Natural killer cell (primary cell): ENCODE measurements around the gene CSNK1E. TPM values are rescaled to one million over a fixed set of nuclear protein-coding genes. Genes with fewer than 3 reads are reported as not detected.

Source experiments
- ATAC-seq, 3 donors: fragments of 150-1000 bp in 2 of 3; fragments of 200-7000 bp in 1 of 3; cut with Tn5 transposase; 1 replicate in 1 of 3; 2 replicates in 2 of 3; pipeline ENCODE4 v1.10.0; 2021; ENCODE audit warnings: mild to moderate bottlenecking in 2 of 3, moderate library complexity in 2 of 3
- DNase-seq, 2 donors: peaks; one replicate each; pipeline versions ENCODE4 v3.0.0 to v3.0.0-alpha.2; 2013 to 2021; ENCODE audit warnings: mixed read lengths in 1 of 2
- H3K27ac ChIP-seq: one replicate; pipeline ENCODE4 v1.5.1; 2013; ENCODE audit warnings: mild to moderate bottlenecking, low read length
- H3K27me3 ChIP-seq: one replicate; pipeline ENCODE4 v1.6.1; 2013; ENCODE audit warnings: low read length; ENCODE audit not compliant: control insufficient read depth, insufficient read depth
- H3K36me3 ChIP-seq: one replicate; pipeline ENCODE4 v1.6.1; 2013; ENCODE audit warnings: low read length; ENCODE audit not compliant: control insufficient read depth, insufficient read depth
- H3K4me1 ChIP-seq: one replicate; pipeline ENCODE4 v1.6.1; 2013; ENCODE audit warnings: low read length; ENCODE audit not compliant: control insufficient read depth, insufficient read depth
- H3K4me3 ChIP-seq: one replicate; pipeline ENCODE4 v1.5.1; 2013; ENCODE audit warnings: low read length
- H3K9me3 ChIP-seq: one replicate; pipeline ENCODE4 v1.6.1; 2013; ENCODE audit warnings: low read length; ENCODE audit not compliant: control insufficient read depth, insufficient read depth
- H3K27ac Mint-ChIP-seq, 2 donors: one replicate each; pipeline ENCODE4 v1.8.0; 2022; ENCODE audit warnings: mild to moderate bottlenecking in 2 of 2, mixed read lengths in 2 of 2, moderate library complexity in 1 of 2
- H3K27me3 Mint-ChIP-seq, 2 donors: one replicate each; pipeline ENCODE4 v1.8.0; 2022; ENCODE audit warnings: low read depth in 2 of 2, mixed read lengths in 2 of 2
- H3K36me3 Mint-ChIP-seq: one replicate; pipeline ENCODE4 v1.8.0; 2022; ENCODE audit warnings: mixed read lengths
- H3K4me1 Mint-ChIP-seq, 2 donors: one replicate each; pipeline ENCODE4 v1.8.0; 2022; ENCODE audit warnings: mixed read lengths in 2 of 2
- H3K4me3 Mint-ChIP-seq: one replicate; pipeline ENCODE4 v1.8.0; 2022; ENCODE audit warnings: mild to moderate bottlenecking, moderate library complexity, mixed read lengths
- H3K9me3 Mint-ChIP-seq, 2 donors: one replicate each; pipeline ENCODE4 v1.8.0; 2022; ENCODE audit warnings: mixed read lengths in 2 of 2
- WGBS: methylation state at CpG from one replicate; pipeline ENCODE4 v1.1.7; 2013; ENCODE audit warnings: missing lambda C conversion rate; ENCODE audit not compliant: insufficient coverage; 5-methylcytosine and 5-hydroxymethylcytosine counted together
- intact Hi-C: fragments of 100-400 bp; cut with micrococcal nuclease; formaldehyde crosslinking; loops from one replicate; pipeline ENCODE4 v1.14.2; 2022
- total RNA-seq, 4 donors: library from RNA; stranded (reverse); fragments of 120-200 nt in 1 of 4; gene quantifications; one replicate each; pipeline versions ENCODE4 v1.2.3 to v1.2.4, GENCODE V29; 2013 to 2022
- TF ChIP-seq, protein P1 (sequence below): fragments of 200-600 bp; IDR thresholded peaks from one replicate; pipeline ENCODE4 v1.8.0; 2022; ENCODE audit warnings: antibody characterized with exemption

The CSNK1E gene
- total RNA-seq, 3 donors from 2014 or later (not counting 1 experiment from before 2014, with no cell fraction given): 126 to 178 (median 149) TPM

DNA sequence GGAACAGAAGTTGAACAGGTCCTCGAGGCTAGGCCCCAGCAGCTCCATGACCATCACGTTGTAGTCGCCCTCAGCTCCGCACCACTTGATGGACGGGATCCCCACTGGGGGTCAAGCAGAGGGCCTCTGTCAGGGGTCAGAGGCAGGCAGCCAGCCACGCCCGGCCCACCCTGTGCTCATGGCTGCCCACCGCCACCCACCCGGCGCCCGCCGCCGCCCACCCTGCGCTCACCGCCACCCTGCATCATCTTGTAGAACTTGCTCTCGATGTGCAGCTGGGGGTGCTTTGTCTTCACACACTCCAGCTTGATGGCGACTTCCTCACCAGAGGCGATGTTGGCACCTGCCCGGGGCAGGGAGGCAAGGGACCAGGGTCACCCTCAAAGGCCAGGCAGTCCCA is 14.3 kb downstream of the CSNK1E start:
- intact Hi-C loops: no loop called here

DNA sequence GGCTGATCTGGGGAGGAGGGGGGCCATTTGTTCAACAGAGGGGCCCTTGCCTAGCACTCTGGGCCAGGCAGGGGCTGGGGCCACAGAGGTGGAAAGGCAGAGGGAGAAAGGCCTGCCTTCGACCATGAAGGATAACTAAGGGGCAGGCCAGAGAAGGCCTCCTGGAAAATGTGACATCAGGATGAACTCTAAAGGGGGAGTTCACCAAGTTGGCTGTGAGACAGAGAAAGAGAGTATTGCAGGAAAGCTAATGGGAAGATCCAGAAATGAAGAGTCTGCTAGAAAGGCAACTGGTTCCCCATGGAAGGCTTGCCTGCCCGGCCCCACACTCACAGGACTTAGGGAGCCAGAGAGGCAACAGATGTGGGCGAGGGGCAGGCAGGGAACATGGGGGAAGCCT is 16.3 kb downstream of the CSNK1E start:
- Histone ChIP-seq H3K36me3 (peaks cover 60% of the 10 kb centered on the region), H3K4me3 (no peak overlapping the region), H3K9me3 (no peaks in the 10 kb centered on the region), H3K4me1 (peaks cover 5% of the 10 kb centered on the region), H3K27me3 (no peaks in the 10 kb centered on the region), H3K27ac (no peak overlapping the region)
- Mint-ChIP-seq H3K4me1 (peaks cover 16 to 18% of the 10 kb centered on the region in 2 donors), H3K36me3 (no peaks in the 10 kb centered on the region), H3K27me3 (no peaks in the 10 kb centered on the region), H3K9me3 (no peaks in the 10 kb centered on the region), H3K27ac (peak overlapping the region in 1 of 2 donors; percentile 56), H3K4me3 (no peak overlapping the region)
- intact Hi-C loops: no loop called here
- TF ChIP-seq, protein P1, sequence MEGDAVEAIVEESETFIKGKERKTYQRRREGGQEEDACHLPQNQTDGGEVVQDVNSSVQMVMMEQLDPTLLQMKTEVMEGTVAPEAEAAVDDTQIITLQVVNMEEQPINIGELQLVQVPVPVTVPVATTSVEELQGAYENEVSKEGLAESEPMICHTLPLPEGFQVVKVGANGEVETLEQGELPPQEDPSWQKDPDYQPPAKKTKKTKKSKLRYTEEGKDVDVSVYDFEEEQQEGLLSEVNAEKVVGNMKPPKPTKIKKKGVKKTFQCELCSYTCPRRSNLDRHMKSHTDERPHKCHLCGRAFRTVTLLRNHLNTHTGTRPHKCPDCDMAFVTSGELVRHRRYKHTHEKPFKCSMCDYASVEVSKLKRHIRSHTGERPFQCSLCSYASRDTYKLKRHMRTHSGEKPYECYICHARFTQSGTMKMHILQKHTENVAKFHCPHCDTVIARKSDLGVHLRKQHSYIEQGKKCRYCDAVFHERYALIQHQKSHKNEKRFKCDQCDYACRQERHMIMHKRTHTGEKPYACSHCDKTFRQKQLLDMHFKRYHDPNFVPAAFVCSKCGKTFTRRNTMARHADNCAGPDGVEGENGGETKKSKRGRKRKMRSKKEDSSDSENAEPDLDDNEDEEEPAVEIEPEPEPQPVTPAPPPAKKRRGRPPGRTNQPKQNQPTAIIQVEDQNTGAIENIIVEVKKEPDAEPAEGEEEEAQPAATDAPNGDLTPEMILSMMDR: no peak
- no peak for DNase-seq
- 96% methylated on average over 3 of the region's 3 CpGs for WGBS
- no peak for ATAC-seq

More for the DNA sequence above, 14.3 kb downstream of the CSNK1E start:
- DNase-seq: no peak
- Histone ChIP-seq H3K9me3 (no peaks in the 10 kb centered on the region), H3K36me3 (peaks cover 40% of the 10 kb centered on the region), H3K4me1 (peaks cover 9% of the 10 kb centered on the region), H3K27ac (no peak overlapping the region), H3K27me3 (no peaks in the 10 kb centered on the region), H3K4me3 (no peak overlapping the region)
- Mint-ChIP-seq H3K4me3 (no peak overlapping the region), H3K9me3 (no peaks in the 10 kb centered on the region), H3K27ac (no peak overlapping the region), H3K36me3 (no peaks in the 10 kb centered on the region), H3K4me1 (peaks cover 19 to 23% of the 10 kb centered on the region in 2 donors), H3K27me3 (no peaks in the 10 kb centered on the region)
- WGBS: 97% methylated on average over 19 of the region's 19 CpGs
- ATAC-seq: no peak
- TF ChIP-seq, protein P1: no peak

DNA sequence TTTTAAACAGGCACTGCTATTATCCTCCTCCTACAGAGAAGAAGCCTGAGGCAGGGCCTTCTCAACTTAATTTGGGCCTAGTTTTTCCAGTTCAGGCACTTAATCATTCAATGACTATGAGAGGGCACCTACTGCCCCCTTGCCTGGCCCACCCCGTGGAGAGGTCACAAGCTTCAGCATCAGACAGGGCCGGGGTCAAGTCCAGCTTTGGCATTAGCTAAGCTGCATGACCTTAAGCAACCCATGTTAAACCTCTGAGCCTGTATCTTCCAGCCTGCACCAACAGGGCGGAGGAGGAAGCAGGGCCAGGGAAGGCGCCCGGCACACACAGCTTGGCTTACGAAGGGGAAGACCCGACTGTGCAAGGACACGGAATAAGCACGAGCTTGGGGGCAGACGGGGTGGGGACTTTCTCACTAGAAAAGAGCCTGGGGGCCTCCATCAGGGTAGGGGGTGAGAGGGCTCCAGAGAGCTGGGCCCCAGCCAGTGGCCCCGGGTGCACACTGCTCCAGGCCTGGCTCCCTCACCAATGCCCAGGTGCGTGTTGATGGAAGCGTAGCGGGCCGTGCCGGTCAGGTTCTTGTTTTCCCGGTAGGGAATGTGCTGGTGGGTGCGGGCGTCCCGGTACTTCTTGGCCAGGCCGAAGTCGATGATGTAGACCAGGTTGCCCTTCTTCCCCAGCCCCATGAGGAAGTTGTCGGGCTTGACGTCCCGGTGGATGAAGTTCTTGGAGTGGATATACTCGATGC is 16.9 kb downstream of the CSNK1E start:
- Mint-ChIP-seq H3K4me3 (no peak overlapping the region), H3K27me3 (no peaks in the 10 kb centered on the region), H3K9me3 (no peaks in the 10 kb centered on the region), H3K27ac (peak overlapping the region in 1 of 2 donors; percentile 56), H3K4me1 (peaks cover 12 to 13% of the 10 kb centered on the region in 2 donors), H3K36me3 (no peaks in the 10 kb centered on the region)
- DNase-seq (no peak), ATAC-seq (no peak)
- 97% methylated on average over 26 of the region's 26 CpGs for WGBS
- no peaks in the 10 kb centered on the region for H3K4me1 ChIP-seq
- intact Hi-C loops: no loop called here
- H3K27ac ChIP-seq: no peak overlapping the region
- TF ChIP-seq, protein P1: no peak
- no peak overlapping the region for H3K4me3 ChIP-seq
- no peaks in the 10 kb centered on the region for H3K27me3 ChIP-seq
- H3K9me3 ChIP-seq: no peaks in the 10 kb centered on the region
- H3K36me3 ChIP-seq: peaks cover 63% of the 10 kb centered on the region

DNA sequence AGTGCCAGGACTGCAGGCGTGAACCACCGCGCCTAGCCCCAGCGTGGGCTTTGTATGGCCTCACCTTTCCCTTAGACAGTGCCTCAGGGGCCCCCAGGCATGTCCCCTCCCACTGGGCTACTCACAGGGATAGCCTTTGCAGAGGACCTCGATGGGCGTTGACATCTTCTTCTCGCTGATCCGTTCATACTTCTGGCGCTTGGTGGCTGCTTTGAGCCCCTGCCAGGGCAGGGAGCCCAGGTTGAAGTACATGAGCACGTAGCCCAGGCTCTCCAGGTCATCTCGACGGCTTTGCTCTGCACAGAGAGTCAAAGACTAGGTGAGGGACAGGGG is 17.5 kb downstream of the CSNK1E start:
- H3K4me1 Mint-ChIP-seq: peaks cover 10 to 13% of the 10 kb centered on the region in 2 donors
- H3K9me3 Mint-ChIP-seq: no peaks in the 10 kb centered on the region
- 96% methylated on average over 12 of the region's 12 CpGs for WGBS
- H3K27ac Mint-ChIP-seq: no peak overlapping the region
- H3K27me3 Mint-ChIP-seq: no peaks in the 10 kb centered on the region
- no peak overlapping the region for H3K27ac ChIP-seq
- H3K27me3 ChIP-seq: no peaks in the 10 kb centered on the region
- intact Hi-C loops: no loop called here
- H3K4me3 Mint-ChIP-seq: no peak overlapping the region
- H3K36me3 Mint-ChIP-seq: no peaks in the 10 kb centered on the region
- H3K4me1 ChIP-seq: no peaks in the 10 kb centered on the region
- H3K36me3 ChIP-seq: peaks cover 63% of the 10 kb centered on the region
- TF ChIP-seq, protein P1: no peak
- no peak overlapping the region for H3K4me3 ChIP-seq
- H3K9me3 ChIP-seq: no peaks in the 10 kb centered on the region
- no peak for ATAC-seq
- no peak for DNase-seq
